HG03064 (cell line): ENCODE measurements around the gene KRTAP5-11.
"Not testable (repeated sequence)": the region's sequence is repeated elsewhere in the genome, so short reads cannot be mapped to it uniquely, and the experiment has no call there.

Source experiments
- ATAC-seq: cut with Tn5 transposase; IDR thresholded peaks from one replicate; pipeline ENCODE4 v1.9.1; 2021; ENCODE audit warnings: low read depth; ENCODE audit not compliant: unreplicated experiment

KRTAP5-11 gene

GRCh38 chr11:71582309-71582895 lies at the start of gene KRTAP5-11:
TSS of gene KRTAP5-11 (minus strand) at chr11:71582875. CDS start at chr11:71582837, 38 bp downstream.
- no peak for ATAC-seq

GRCh38 chr11:71631551-71631950 lies 48.9 kb upstream of the KRTAP5-11 start:
- not testable (repeated sequence) for ATAC-seq

GRCh38 chr11:71630071-71630470 lies 47.4 kb upstream of the KRTAP5-11 start:
- not testable (repeated sequence) for ATAC-seq

DNA sequence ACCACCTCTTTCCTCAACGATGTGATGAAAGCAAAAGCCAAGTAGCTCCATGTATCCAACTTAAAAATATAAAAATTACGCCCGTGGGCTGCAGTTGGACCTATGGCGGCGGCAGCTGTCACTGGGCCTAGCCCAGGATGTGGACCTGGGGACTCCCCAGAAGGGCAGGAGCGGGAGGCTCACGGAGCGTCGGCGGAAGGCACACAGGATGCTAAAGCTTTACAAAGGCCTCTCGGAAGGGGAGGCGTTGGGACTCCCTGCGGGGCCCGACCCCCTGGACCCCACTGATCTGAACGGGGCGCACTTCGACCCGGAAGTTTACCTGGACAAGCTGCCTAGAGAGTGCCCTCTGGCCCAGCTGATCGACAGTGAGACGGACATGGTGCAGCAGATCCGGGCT lies 46.3 kb upstream of the KRTAP5-11 start:
- not testable (repeated sequence) for ATAC-seq

DNA sequence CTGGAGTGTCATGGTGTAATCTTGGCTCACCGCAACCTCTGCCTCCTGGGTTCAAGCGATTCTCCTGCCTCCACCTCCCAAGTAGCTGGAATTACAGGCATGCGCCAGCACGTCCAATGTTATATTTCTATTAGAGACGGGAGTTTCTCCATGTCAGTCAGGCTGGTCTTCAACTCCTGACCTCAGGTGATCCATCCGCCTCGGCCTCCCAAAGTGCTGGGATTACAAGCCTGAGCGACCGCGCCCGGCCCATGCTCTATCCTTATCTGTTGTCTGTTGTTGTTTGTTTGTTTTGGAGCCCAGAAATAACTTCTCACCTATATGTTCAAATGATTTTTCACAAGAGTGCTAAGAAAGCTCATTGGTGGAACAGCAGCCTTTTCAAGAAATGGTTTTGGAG lies 40.6 kb upstream of the KRTAP5-11 start:
- not testable (repeated sequence) for ATAC-seq

GRCh38 chr11:71622561-71622960 lies 39.9 kb upstream of the KRTAP5-11 start:
- not testable (repeated sequence) for ATAC-seq

DNA sequence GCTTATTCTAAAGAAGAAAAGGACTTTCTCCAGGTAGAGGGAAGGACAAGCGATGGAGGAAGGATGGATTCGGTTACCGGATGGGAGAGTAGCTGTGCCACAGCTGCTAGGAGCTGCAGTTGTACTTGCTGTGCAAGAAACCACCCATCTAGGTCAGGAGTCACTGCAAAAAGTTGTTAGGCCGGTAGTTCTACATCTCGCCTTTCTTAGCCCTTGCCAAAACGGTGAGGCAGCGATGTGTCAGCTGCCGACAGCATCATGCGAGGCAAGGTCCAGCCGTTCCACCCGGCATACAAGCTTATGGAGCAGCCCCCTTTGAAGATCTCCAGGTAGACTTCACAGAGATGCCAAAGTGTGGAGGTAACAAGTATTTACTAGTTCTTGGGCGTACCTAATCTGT lies 32.3 kb upstream of the KRTAP5-11 start:
- not testable (repeated sequence) for ATAC-seq

- not testable (repeated sequence) for ATAC-seq
These were observed 31.8 kb upstream of the KRTAP5-11 start for GRCh38 chr11:71614366-71614917.

DNA sequence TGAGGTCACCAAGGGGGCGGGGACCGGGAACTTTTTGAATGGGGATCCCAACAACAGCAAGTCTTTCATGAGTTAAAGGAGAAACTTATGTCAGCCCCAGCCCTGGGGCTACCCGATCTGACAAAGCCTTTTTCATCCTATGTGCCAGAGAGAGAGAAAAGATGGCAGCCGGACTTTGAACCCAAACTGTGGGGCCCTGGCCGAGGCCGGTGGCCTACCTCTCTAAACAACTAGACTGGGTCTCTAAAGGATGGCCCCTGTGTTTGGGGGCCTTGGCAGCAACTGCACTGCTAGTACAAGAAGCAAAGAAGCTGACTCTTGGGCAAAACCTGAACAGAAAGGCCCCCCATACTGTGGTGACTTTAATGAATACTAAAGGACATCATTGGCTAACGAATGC lies 31.3 kb upstream of the KRTAP5-11 start:
- ATAC-seq: not testable (repeated sequence)

- ATAC-seq: not testable (repeated sequence)
These were observed 28.7 kb upstream of the KRTAP5-11 start for GRCh38 chr11:71611218-71611910.

GRCh38 chr11:71608272-71608671 lies 25.6 kb upstream of the KRTAP5-11 start:
- not testable (repeated sequence) for ATAC-seq

DNA sequence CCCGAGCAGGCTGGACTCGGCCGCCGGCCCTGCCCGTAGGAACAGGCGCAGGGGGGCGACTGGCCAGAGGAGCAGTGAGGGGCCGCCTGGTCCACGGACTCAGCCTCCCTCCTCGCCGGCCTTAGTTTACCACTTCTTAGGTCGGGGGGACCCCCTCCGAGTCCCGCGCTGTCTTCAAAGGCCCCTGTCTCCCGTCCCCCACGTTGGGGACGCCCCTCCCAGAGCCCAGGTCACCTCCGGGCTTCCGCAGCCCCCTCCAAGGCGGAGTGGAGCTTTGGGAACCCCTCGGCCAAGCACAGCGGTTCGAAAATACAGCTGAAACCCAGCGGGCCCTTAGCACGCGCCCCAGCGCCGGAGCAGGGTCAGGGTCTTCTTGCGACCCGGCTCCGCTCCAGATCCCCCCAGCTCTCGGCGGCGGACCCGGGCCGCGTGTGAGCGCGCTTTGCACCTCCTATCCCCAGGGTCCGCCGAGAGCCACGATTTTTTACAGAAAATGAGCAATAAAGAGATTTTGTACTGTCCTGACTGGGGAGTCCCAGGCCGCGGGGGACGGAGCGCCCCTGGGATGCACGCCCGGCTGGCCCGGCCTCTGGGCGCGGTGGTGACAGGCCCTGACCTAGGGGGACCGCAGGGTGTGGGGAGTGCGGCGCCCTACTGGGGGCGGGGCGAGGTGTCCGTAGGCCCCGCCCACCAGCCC lies 25.0 kb upstream of the KRTAP5-11 start:
- not testable (repeated sequence) for ATAC-seq

GRCh38 chr11:71606853-71607519 lies 24.3 kb upstream of the KRTAP5-11 start:
- ATAC-seq: not testable (repeated sequence)

- ATAC-seq: not testable (repeated sequence)
These were observed 22.3 kb upstream of the KRTAP5-11 start for GRCh38 chr11:71604798-71605488.

- ATAC-seq: not testable (repeated sequence)
These were observed 20.5 kb upstream of the KRTAP5-11 start for GRCh38 chr11:71603221-71603620.

- not testable (repeated sequence) for ATAC-seq
These were observed 6.9 kb upstream of the KRTAP5-11 start for GRCh38 chr11:71589546-71589920.

- not testable (repeated sequence) for ATAC-seq
These were observed 6.3 kb upstream of the KRTAP5-11 start for GRCh38 chr11:71588822-71589545.

DNA sequence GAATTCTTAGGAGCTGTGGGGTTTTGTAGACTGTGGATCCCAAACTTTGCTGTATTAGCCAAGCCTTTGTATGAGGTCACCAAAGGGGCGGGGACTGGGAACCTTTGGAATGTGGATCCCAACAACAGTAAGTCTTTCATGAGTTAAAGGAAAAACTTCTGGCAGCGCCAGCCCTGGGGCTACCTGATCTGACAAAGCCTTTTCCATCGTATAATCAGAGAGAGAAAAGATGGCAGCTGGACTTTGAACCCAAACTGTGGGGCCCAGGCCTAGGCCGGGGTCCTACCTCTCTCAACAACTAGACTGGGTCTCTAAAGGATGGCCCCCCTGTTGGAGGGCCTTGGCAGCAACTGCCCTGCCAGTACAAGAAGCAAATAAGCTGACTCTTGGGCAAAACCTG lies 5.6 kb upstream of the KRTAP5-11 start:
- ATAC-seq: not testable (repeated sequence)

GRCh38 chr11:71585673-71586072 lies 3.0 kb upstream of the KRTAP5-11 start:
- ATAC-seq: not testable (repeated sequence)
